K562 (cell line): ENCODE data around the gene PLEKHA8. TPM values are rescaled to one million over a fixed set of nuclear protein-coding genes. Genes with fewer than 3 reads are reported as not detected.

Experiments
- ATAC-seq: fragments of 200-7000 bp; cut with Tn5 transposase; 3 replicates; pipeline ENCODE4 v1.9.1; 2020; ENCODE audit warnings: moderate library complexity
- BruUV-seq: library from RNA; stranded (reverse); fragments of 400-500 nt; replicated peaks from 2 replicates; lab custom pipeline; 2021; lab: Mats Ljungman, UMichigan
- CTCF ChIA-PET: fragments of 300-600 bp; formaldehyde crosslinking; extraction: SDS; loops from one replicate; lab custom pipeline; 2021; ENCODE audit warnings: low intra/inter-chr PET ratio; lab: Yijun Ruan, JAX
- POLR2A ChIA-PET: fragments of 300-600, 350-650 bp; sonication (Branson Sonifier 250); formaldehyde crosslinking; extraction: SDS; loops from one replicate; lab custom pipeline; 2021; ENCODE audit warnings: antibody characterized with exemption, inconsistent platforms; lab: Yijun Ruan, JAX
- DNase-seq, 4 experiments: peaks; one replicate each; pipeline versions ENCODE4 v3.0.0 to v3.0.0-alpha.2; 2011 to 2018; ENCODE audit warnings: low spot score in 3 of 4, mixed read lengths in 3 of 4; ENCODE audit errors: extremely low read depth in 1 of 4
- FAIRE-seq: peaks from 2 replicates; lab custom pipeline; 2011; peaks lifted over from hg19 to GRCh38; lab: Jason Lieb, UNC
- H2AFZ ChIP-seq: 2 replicates; pipeline ENCODE4 v1.6.0; 2011; ENCODE audit warnings: low read depth, low read length, control low read depth, inconsistent platforms
- H3K27ac ChIP-seq: fragments of 200-600 bp; 3 replicates; pipeline ENCODE4 v1.8.0; 2011; ENCODE audit warnings: low read depth, mild to moderate bottlenecking, control low read depth, inconsistent platforms, low read length, moderate library complexity, mixed read lengths; ENCODE audit errors: extremely low read depth
- H3K27me3 ChIP-seq, 2 experiments: fragments of 300-600 bp in 1 of 2; 2 replicates in 1 of 2; 3 replicates in 1 of 2; pipeline versions ENCODE4 v1.6.0 to v1.8.0; 2011; ENCODE audit warnings: inconsistent platforms in 2 of 2, low read length in 2 of 2, mild to moderate bottlenecking in 1 of 2, mixed read lengths in 1 of 2, moderate library complexity in 1 of 2; ENCODE audit not compliant: control insufficient read depth in 2 of 2, insufficient read depth in 2 of 2
- H3K36me3 ChIP-seq: fragments of 300-600 bp; 3 replicates; pipeline ENCODE4 v1.8.0; 2011; ENCODE audit warnings: mild to moderate bottlenecking, low read length, inconsistent platforms; ENCODE audit not compliant: control insufficient read depth, insufficient read depth
- H3K4me1 ChIP-seq, 2 experiments: fragments of 200-600 bp in 1 of 2; replicated peaks in 1 of 2; 2 replicates in 1 of 2; 3 replicates in 1 of 2; pipeline versions ENCODE4 v1.5.1 to v1.8.0; 2011; ENCODE audit warnings: inconsistent platforms in 2 of 2, low read length in 2 of 2, mild to moderate bottlenecking in 1 of 2, mixed read lengths in 1 of 2, moderate library complexity in 1 of 2; ENCODE audit not compliant: control insufficient read depth in 2 of 2, insufficient read depth in 2 of 2
- H3K4me2 ChIP-seq: 2 replicates; pipeline ENCODE4 v1.6.1; 2011; ENCODE audit warnings: low read length, control low read depth, inconsistent platforms, mixed read lengths; ENCODE audit not compliant: insufficient read depth
- H3K4me3 ChIP-seq: fragments of 200-600 bp; sonication (generic), shearing (Covaris generic); 2 replicates; pipeline ENCODE4 v1.5.1; 2016; ENCODE audit warnings: control low read depth, inconsistent platforms
- H3K79me2 ChIP-seq: fragments of 200-600 bp; 3 replicates; pipeline ENCODE4 v1.8.0; 2011; ENCODE audit warnings: low read length, inconsistent platforms; ENCODE audit not compliant: control insufficient read depth, insufficient read depth
- H3K9ac ChIP-seq, 2 experiments: 2 replicates each; pipeline versions ENCODE4 v1.6.0 to v1.6.1; 2011; ENCODE audit warnings: low read depth in 2 of 2, low read length in 2 of 2, control low read depth in 1 of 2, inconsistent platforms in 1 of 2, mild to moderate bottlenecking in 1 of 2, mixed read lengths in 1 of 2; ENCODE audit not compliant: insufficient read depth in 1 of 2
- H3K9me1 ChIP-seq: one replicate; pipeline ENCODE4 v1.6.0; 2011; ENCODE audit warnings: inconsistent platforms, mild to moderate bottlenecking, low read length, moderate library complexity; ENCODE audit not compliant: control insufficient read depth, insufficient read depth
- H3K9me3 ChIP-seq: replicated peaks from 2 replicates; pipeline ENCODE4 v1.5.1; 2011; ENCODE audit warnings: low read depth, low read length, inconsistent platforms; ENCODE audit not compliant: control insufficient read depth, insufficient read depth
- H4K20me1 ChIP-seq: replicated peaks from 2 replicates; pipeline ENCODE4 v1.6.1; 2011; ENCODE audit warnings: low read length, inconsistent platforms, mixed read lengths; ENCODE audit not compliant: control insufficient read depth, insufficient read depth
- AFF4 ChIP-seq: sonication (generic); formaldehyde crosslinking; IDR thresholded peaks from 2 replicates; pipeline ENCODE4 v1.8.0; 2023; ENCODE audit warnings: mild to moderate bottlenecking, missing genetic modification reagents
- CEBPB ChIP-seq: fragments of 450-650 bp; IDR thresholded peaks from 2 replicates; pipeline ENCODE4 v1.6.1; 2016; ENCODE audit warnings: missing genetic modification characterization, missing compliant biosample characterization
- FOSL1 ChIP-seq: fragments of 200-800 bp; sonication (Bioruptor generic); conservative IDR thresholded peaks from 2 replicates; pipeline ENCODE4 v1.6.1; 2016; ENCODE audit warnings: missing genetic modification characterization, missing compliant biosample characterization
- HMG20A ChIP-seq: fragments of 450-650 bp; formaldehyde crosslinking; conservative IDR thresholded peaks from 2 replicates; pipeline ENCODE4 v1.4.0; 2020; ENCODE audit warnings: mild to moderate bottlenecking, mixed read lengths
- RBM25 ChIP-seq: fragments of 200-400 bp; formaldehyde crosslinking; IDR thresholded peaks from 2 replicates; pipeline ENCODE4 v1.6.1; 2018; ENCODE audit warnings: low read length, low read depth, moderate library complexity; ENCODE audit not compliant: severe bottlenecking
- RFX1 ChIP-seq: fragments of 450-650 bp; IDR thresholded peaks from 2 replicates; pipeline ENCODE4 v1.6.1; 2016; ENCODE audit warnings: mild to moderate bottlenecking, moderate library complexity
- SAFB ChIP-seq: fragments of 200-400 bp; formaldehyde crosslinking; IDR thresholded peaks from 2 replicates; pipeline ENCODE4 v1.6.1; 2017; ENCODE audit warnings: low read depth, low read length, borderline replicate concordance
- THAP7 ChIP-seq: fragments of 250-450 bp; sonication (Bioruptor Pico); IDR thresholded peaks from 2 replicates; pipeline ENCODE4 v1.5.0; 2021
- ZFX ChIP-seq: sonication (generic); formaldehyde crosslinking; IDR thresholded peaks from 2 replicates; pipeline ENCODE4 v1.8.0; 2022; ENCODE audit warnings: mild to moderate bottlenecking, missing genetic modification reagents, moderate library complexity
- WGBS: fragments of 100-300 bp; shearing (Covaris generic); methylation state at CpG from one replicate; pipeline ENCODE4 v1.1.6; 2016; ENCODE audit warnings: low coverage, mixed read lengths; ENCODE audit not compliant: insufficient coverage; ENCODE audit errors: missing lambda C conversion rate; 5-methylcytosine and 5-hydroxymethylcytosine counted together
- in situ Hi-C: fragments of 300-500 bp; cut with MboI; formaldehyde crosslinking; loops from 4 replicates; pipeline ENCODE4 v1.15.0; 2018; ENCODE audit warnings: inconsistent platforms, mixed read lengths
- intact Hi-C: fragments of 100-400 bp; cut with micrococcal nuclease; formaldehyde crosslinking; loops from 2 replicates; pipeline ENCODE4 v1.14.2; 2022
- polyA plus RNA-seq, 8 experiments: library from polyadenylated mRNA; depleted of rRNA in 4 of 8; stranded (reverse) in 5 of 8; unstranded in 3 of 8; fragments of >200 nt; fragmentation: Nextera tagmentation in 2 of 8; fragmentation: Illumina TruSeq in 1 of 8; extraction: Ambion mirVana in 2 of 8; extraction: Trizol in 1 of 8; gene quantifications; 2 replicates each; pipeline versions ENCODE4 v1.2.1 to v1.2.3, GENCODE V29; 2011 to 2014; ENCODE audit warnings: inconsistent platforms in 1 of 8, missing spikeins in 1 of 8
- total RNA-seq, 7 experiments: library from RNA; depleted of rRNA in 6 of 7; stranded (reverse); fragments of >200 nt in 6 of 7; fragmentation: Illumina TruSeq in 2 of 7; extraction: Trizol in 2 of 7; gene quantifications; 2 replicates each; pipeline versions ENCODE4 v1.2.1 to v1.2.3, GENCODE V29; 2011 to 2021; ENCODE audit warnings: low replicate concordance in 1 of 7

The PLEKHA8 gene
- total and polyA plus RNA-seq, 9 of the 15 experiments (the other 6 are each of a cell fraction or from before 2014, with no cell fraction given) = 3.2 to 16.3 (median 11.8) TPM

GRCh38 chr7:30167901-30168300 lies 139.7 kb downstream of the PLEKHA8 start:
- 3% methylated on average over 6 of the region's 6 CpGs for WGBS
- Histone ChIP-seq H3K4me2 (no peak overlapping the region), H3K9ac (no peak overlapping the region), H3K27ac (no peak overlapping the region), H3K36me3 (no peaks in the 10 kb centered on the region), H4K20me1 (no peaks in the 10 kb centered on the region; the same call in 1 of the 2 replicates), H3K79me2 (no peaks in the 10 kb centered on the region), H3K9me3 (no peaks in the 10 kb centered on the region), H3K4me3 (no peak overlapping the region), H2AFZ (no peak overlapping the region), H3K27me3 (peaks cover 34 to 52% of the 10 kb centered on the region in 2 experiments), H3K9me1 (no peaks in the 10 kb centered on the region), H3K4me1 (peaks cover 0 to 15% of the 10 kb centered on the region in 2 experiments; a peak in 3 of 5 replicates)
- CTCF ChIA-PET = no interaction called here
- in situ Hi-C loops = loop anchor here (10.0 kb wide), 2 partner anchors 397 to 567 kb away; no protein-coding TSS in a partner anchor
- FAIRE-seq = no peak
- no peak for DNase-seq
- ATAC-seq = no peak
- intact Hi-C loops = loop anchor here (10.0 kb wide), 2 partner anchors 187 to 577 kb away; no protein-coding TSS in a partner anchor
- POLR2A ChIA-PET = interaction anchor here (1.1 kb wide), 1 partner anchor 22 kb away, joined by 3 read pairs; no protein-coding TSS in a partner anchor
- no peak for TF ChIP-seq RBM25
- no TSS peak for BruUV-seq

GRCh38 chr7:30168835-30169573 lies 140.8 kb downstream of the PLEKHA8 start:
- H3K79me2 ChIP-seq = no peaks in the 10 kb centered on the region
- BruUV-seq = no TSS peak
- 12% methylated on average over 16 of the region's 16 CpGs for WGBS
- CTCF ChIA-PET = no interaction called here
- POLR2A ChIA-PET = interaction anchor here (0.7 to 1.1 kb wide), 4 partner anchors 14 to 101 kb away, joined by 3 read pairs; no protein-coding TSS in a partner anchor
- H3K27me3 ChIP-seq = peaks cover 34 to 63% of the 10 kb centered on the region in 2 experiments
- no peak overlapping the region for H3K4me3 ChIP-seq
- DNase-seq (no peak), ATAC-seq (no peak), FAIRE-seq (no peak)
- H4K20me1 ChIP-seq = no peaks in the 10 kb centered on the region; the same call in 1 of the 2 replicates
- in situ Hi-C loops (loop anchor here (10.0 kb wide), 2 partner anchors 396 to 566 kb away; no protein-coding TSS in a partner anchor), intact Hi-C loops (loop anchor here (10.0 kb wide), 2 partner anchors 186 to 576 kb away; no protein-coding TSS in a partner anchor)
- H3K4me1 ChIP-seq = peaks cover 0 to 4% of the 10 kb centered on the region in 2 experiments; a peak in 3 of 5 replicates
- no peaks in the 10 kb centered on the region for H3K36me3 ChIP-seq
- H2AFZ ChIP-seq = no peak overlapping the region
- H3K9ac ChIP-seq = no peak overlapping the region
- no peaks in the 10 kb centered on the region for H3K9me3 ChIP-seq
- no peak overlapping the region for H3K4me2 ChIP-seq
- H3K9me1 ChIP-seq = no peaks in the 10 kb centered on the region
- H3K27ac ChIP-seq = no peak overlapping the region
- TF ChIP-seq SAFB (no peak), ZFX (CRISPR knock-in tag) (no peak), CEBPB (0 out of 2 replicates have a peak, but pooled peaks have one; percentile 20), THAP7 (no peak), AFF4 (CRISPR knock-in tag) (no peak), FOSL1 (tag) (peak; percentile 77), RFX1 (peak; percentile 31), HMG20A (CRISPR knock-in tag) (no peak)
